Loucy (cell line): ENCODE measurements around the gene TPTE.
"Not testable (repeated sequence)": the region's sequence is repeated elsewhere in the genome, so short reads cannot be mapped to it uniquely, and the experiment has no call there.

Source experiments
- EZH2phosphoT487 ChIP-seq: fragments of 200-600 bp; IDR thresholded peaks from 2 replicates; pipeline ENCODE4 v1.6.1; 2018; ENCODE audit warnings: antibody characterized with exemption, mild to moderate bottlenecking, moderate library complexity, borderline replicate concordance
- TF ChIP-seq, protein P1 (sequence below): fragments of 200-600 bp; sonication (generic); conservative IDR thresholded peaks from 2 replicates; pipeline ENCODE4 v1.5.1; 2014; ENCODE audit warnings: mild to moderate bottlenecking, antibody characterized with exemption, low read length

DNA sequence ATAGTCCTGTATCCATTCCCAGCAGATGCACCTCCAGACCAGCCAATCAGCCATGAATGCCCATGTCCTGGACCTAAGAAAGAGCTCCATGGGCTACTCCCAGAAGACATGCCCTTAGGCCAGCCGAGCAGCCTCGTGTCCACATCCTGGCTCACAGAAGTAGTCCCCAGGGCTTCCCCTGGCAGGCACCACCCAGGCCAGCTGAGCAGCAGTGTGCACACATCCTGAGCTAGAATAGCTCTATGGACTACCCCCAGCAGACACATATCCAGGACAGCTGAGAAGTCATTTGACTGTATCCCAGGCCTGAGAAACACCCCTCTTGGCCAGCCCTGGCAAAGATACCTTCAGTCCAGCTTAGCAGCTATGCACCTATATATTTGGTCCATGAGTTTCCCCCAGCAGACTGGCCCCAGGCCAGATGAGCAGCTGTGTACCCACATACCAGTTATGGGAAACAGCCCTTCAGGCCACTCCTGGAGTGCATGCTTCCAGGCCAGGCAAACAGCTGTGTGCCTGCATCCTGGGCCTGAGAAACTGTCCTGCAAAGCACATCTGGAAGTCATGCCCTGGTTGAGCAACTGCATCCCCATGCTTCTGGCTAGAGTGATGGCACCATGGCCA lies 27.1 kb downstream of the TPTE start:
- TF ChIP-seq, protein P1, sequence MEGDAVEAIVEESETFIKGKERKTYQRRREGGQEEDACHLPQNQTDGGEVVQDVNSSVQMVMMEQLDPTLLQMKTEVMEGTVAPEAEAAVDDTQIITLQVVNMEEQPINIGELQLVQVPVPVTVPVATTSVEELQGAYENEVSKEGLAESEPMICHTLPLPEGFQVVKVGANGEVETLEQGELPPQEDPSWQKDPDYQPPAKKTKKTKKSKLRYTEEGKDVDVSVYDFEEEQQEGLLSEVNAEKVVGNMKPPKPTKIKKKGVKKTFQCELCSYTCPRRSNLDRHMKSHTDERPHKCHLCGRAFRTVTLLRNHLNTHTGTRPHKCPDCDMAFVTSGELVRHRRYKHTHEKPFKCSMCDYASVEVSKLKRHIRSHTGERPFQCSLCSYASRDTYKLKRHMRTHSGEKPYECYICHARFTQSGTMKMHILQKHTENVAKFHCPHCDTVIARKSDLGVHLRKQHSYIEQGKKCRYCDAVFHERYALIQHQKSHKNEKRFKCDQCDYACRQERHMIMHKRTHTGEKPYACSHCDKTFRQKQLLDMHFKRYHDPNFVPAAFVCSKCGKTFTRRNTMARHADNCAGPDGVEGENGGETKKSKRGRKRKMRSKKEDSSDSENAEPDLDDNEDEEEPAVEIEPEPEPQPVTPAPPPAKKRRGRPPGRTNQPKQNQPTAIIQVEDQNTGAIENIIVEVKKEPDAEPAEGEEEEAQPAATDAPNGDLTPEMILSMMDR = not testable (repeated sequence)
- not testable (repeated sequence) for TF ChIP-seq EZH2phosphoT487
